Activated T-cell treated with anti-CD3 and anti-CD28 coated beads, Interleukin-2, amount 50 U/mL, for 24 hours (primary cell): Measurements from ENCODE around the gene SHISA3.

Experiments used
- DNase-seq: peaks from one replicate; pipeline ENCODE4 v3.0.0-alpha.2; 2020
- H3K27ac Mint-ChIP-seq: 2 replicates; pipeline ENCODE4 v1.8.0; 2020; ENCODE audit warnings: mild to moderate bottlenecking, mixed read lengths
- H3K27me3 Mint-ChIP-seq: 2 replicates; pipeline ENCODE4 v1.8.0; 2020; ENCODE audit warnings: mixed read lengths
- H3K36me3 Mint-ChIP-seq: 2 replicates; pipeline ENCODE4 v1.8.0; 2020; ENCODE audit warnings: low read depth, mixed read lengths
- H3K4me1 Mint-ChIP-seq: 2 replicates; pipeline ENCODE4 v1.8.0; 2020; ENCODE audit warnings: low read depth, mixed read lengths
- H3K4me3 Mint-ChIP-seq: 2 replicates; pipeline ENCODE4 v1.8.0; 2020; ENCODE audit warnings: mild to moderate bottlenecking, moderate library complexity, mixed read lengths
- H3K9me3 Mint-ChIP-seq: 2 replicates; pipeline ENCODE4 v1.8.0; 2020; ENCODE audit warnings: mixed read lengths

The SHISA3 gene

DNA sequence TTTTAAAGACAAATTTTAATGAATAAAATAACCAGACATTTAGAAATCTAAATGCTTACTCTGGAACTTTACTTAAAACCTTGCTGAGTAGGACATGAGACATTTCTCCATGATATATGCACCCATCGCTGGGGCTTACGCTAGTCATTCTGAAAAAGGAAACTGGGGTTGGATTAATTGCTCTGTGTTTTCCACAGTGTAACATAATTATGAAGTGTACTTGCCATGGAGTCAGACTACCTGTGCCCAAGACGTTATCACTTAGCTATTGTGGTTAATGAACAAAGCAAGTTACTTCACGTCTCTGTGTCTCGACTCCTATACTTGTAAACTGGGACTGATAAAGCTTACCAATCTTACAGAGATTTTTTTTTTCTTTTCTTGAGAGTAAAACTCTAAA lies 47.8 kb downstream of the SHISA3 start:
- no peak for DNase-seq
- Mint-ChIP-seq H3K4me3 (no peak overlapping the region), H3K9me3 (no peaks in the 10 kb centered on the region), H3K27ac (no peak overlapping the region), H3K27me3 (no peaks in the 10 kb centered on the region), H3K36me3 (peaks cover 71% of the 10 kb centered on the region), H3K4me1 (no peaks in the 10 kb centered on the region)

DNA sequence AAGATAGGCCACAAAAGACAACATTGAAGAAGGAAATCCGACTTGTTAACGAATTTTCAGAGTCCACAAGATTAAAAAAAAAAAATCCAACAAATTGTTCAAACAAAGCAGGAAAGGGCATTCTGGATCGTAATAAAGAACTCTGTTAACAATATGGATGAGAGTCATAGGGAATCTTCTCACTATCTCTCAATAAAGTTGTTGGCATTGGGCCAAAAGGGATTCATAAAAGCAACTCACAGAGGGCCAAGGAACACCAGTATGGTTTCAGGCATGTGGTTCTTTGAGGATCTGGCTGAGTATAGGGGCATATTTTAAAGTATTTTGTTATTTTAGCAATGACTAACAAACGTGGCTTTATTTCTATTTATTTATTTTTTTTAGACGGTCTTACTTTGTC lies 49.5 kb downstream of the SHISA3 start:
- Mint-ChIP-seq H3K36me3 (peaks cover 82% of the 10 kb centered on the region), H3K27me3 (no peaks in the 10 kb centered on the region)

More for the DNA sequence above, 49.5 kb downstream of the SHISA3 start:
- H3K4me1 Mint-ChIP-seq, result no peaks in the 10 kb centered on the region
- H3K27ac Mint-ChIP-seq, result no peak overlapping the region
- no peak overlapping the region for H3K4me3 Mint-ChIP-seq
- no peak for DNase-seq
- no peaks in the 10 kb centered on the region for H3K9me3 Mint-ChIP-seq
